IPS-15b (cell line): ENCODE results near the gene BCL6.

ENCODE experiments used
- H3K27me3 ChIP-seq: one replicate; pipeline ENCODE4 v1.6.1; 2013; ENCODE audit warnings: low read length; ENCODE audit not compliant: control insufficient read depth, insufficient read depth
- H3K36me3 ChIP-seq: one replicate; pipeline ENCODE4 v1.6.1; 2013; ENCODE audit warnings: low read length; ENCODE audit not compliant: control insufficient read depth, insufficient read depth
- H3K4me1 ChIP-seq: one replicate; pipeline ENCODE4 v1.6.1; 2013; ENCODE audit warnings: mild to moderate bottlenecking, low read length; ENCODE audit not compliant: control insufficient read depth, insufficient read depth
- H3K4me3 ChIP-seq: one replicate; pipeline ENCODE4 v1.5.1; 2013; ENCODE audit warnings: low read depth, low read length
- H3K9ac ChIP-seq: one replicate; pipeline ENCODE4 v1.6.1; 2013; ENCODE audit warnings: low read depth, mild to moderate bottlenecking, low read length
- H3K9me3 ChIP-seq: one replicate; pipeline ENCODE4 v1.6.1; 2013; ENCODE audit warnings: mild to moderate bottlenecking, low read length; ENCODE audit not compliant: control insufficient read depth, insufficient read depth

Gene BCL6

DNA sequence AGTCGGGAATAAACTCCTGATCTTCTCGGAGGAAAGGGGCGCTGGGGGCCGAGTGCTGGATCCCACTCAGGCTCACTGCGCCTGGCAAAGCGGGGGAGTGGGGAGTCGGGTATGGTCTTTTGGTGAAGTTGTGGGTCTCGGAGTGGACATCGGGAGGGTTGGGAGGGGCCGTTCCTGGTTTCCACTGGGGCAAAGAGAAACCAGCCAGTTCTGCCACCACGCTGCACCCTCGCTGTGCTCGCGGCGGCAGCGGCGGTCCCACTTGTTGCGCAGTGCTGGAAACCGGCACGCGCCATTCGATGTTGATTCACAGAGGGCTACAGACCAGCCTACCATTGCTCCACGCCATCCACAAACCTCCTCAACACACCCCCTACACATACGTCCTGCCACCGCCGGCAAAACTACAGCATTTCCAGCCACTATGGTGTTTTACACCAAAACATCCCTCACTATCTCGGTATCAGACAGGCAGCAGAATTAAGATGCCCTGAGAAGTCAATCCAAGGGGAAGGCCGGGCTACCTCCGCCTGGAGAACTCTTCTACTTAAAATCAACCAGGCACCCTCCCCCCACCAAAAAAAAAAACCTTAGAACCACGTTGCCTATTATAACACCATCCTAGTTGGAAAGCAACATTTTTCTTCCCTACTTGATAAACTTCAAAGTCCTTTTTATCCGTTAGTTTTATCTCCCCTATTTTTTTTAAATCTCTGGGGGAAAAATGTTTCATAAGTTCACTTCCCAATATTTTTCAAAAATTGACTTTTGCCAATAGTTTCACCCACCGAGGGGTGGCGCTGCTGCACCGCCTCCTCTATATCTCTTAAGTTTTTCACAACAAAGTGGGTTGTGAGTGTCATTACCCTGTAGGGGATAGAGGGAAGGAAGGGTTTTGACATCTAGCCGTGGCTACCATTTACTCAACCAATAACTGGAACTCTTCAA is 3.6 kb downstream of the BCL6 start:
- Histone ChIP-seq H3K4me3 (peak overlapping the region; percentile 90), H3K9ac (peak overlapping the region; percentile 38), H3K9me3 (no peaks in the 10 kb centered on the region), H3K27me3 (peaks cover 21% of the 10 kb centered on the region), H3K4me1 (peaks cover 8% of the 10 kb centered on the region), H3K36me3 (no peaks in the 10 kb centered on the region)

DNA sequence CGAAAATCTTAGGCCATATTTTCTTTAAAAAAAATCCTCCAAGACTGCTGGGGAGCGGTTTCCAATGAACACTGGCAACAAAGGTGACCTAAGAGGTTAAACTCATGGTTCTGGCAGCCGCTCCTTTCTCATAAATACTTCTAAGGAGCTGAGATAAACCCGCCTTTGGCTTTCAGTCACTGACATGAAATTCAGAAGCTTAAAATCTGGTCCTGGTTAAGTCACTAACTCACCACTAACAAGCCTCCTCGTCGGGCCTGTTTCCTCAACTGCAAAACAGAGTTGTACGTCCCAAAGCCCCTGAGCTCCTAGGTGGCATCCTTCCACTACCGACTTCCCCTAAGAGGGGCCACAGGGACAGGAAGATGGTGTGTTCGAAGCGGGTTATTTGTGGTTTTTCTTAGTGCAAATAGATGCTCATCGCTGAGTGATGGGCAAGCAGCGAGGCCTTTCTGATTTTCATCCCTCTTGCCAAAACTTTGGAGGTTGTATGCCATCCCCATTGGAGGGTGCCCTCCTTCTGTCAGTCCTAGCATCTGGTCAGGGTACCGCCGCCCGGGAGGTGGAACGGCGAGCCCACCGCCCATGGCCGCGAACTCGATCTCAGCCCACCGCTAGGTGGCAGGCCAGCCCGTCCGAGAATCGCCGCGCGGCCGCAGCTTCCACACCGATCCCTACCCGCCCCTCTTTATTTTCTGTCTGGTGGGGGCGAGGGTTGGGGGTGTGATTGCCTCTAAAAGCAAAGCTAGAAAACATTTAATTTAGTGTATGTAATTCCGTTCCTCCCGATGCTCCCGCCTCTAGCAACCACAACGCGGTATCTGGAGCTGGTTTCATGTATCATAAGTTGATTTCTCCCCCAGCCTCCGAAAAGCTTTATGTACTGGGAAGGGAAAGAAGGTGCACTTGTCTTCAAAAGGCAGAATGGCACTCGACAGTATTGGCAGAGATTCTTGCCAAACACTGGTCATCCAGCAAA is 4.6 kb downstream of the BCL6 start:
- peak overlapping the region; percentile 90 for H3K4me3 ChIP-seq
- no peaks in the 10 kb centered on the region for H3K9me3 ChIP-seq
- peaks cover 31% of the 10 kb centered on the region for H3K27me3 ChIP-seq
- peak overlapping the region; percentile 38 for H3K9ac ChIP-seq
- H3K4me1 ChIP-seq: peaks cover 16% of the 10 kb centered on the region
- no peaks in the 10 kb centered on the region for H3K36me3 ChIP-seq

DNA sequence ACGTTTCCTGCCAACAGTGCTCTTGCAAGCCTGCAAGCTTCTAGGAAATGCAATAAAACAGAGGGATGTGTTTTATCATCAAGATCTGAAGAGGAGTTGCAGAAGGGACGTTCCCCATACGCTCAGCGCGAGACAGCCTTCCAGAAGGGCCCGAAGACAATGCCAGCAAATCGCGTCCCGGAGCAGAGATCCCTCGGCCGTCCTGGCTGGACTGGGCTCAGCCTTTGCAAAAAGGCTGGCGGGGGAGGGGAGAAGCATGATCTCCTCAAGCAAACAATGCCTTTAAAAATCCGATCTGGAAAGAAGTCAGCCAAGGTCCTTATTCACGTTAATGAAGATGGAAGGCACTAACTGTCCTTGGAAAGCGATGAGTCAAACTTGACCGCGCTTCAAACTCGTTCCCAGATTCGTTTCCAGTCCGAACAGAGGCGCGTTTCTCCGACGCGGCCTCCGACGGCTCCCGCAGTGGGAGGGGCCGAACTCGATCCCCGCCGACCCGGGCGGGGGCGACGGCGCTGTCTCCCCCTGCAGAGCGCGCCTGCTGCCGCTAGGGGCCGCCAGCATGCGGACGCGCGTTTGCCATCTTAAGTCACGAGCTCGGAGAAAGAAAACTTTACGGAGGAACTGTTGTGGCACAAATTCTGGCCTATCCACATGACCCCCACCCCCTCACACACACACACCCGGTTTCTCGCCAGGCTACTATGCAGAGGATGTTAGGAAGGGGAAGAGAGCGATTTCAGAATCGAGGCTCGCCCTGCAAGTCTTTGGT is 5.5 kb downstream of the BCL6 start:
- Histone ChIP-seq H3K9me3 (no peaks in the 10 kb centered on the region), H3K27me3 (peaks cover 32% of the 10 kb centered on the region), H3K9ac (peak overlapping the region; percentile 4), H3K4me1 (peaks cover 16% of the 10 kb centered on the region), H3K4me3 (peak overlapping the region; percentile 90), H3K36me3 (no peaks in the 10 kb centered on the region)

DNA sequence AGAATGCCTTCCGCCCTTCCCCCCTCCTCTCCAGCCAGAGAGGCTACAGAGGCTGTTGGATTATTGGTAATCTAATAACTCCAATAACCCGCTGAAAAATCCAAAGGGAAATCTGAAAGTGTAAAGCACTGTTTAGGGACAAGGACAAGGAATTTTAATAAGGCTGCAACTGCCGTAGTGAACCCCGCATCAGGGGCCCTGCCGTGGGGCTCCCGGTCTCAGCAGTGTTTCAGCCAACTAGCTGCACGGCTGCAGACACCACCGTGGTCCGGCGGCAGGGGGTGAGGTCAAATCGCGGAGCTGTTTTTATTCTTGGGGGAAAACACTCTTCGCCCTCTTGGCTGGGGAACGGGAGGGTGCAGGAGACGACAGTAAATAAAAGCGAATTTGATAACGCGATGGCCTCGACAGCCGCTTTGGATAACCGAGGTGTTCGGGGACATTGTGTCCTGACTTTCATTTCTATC is 6.1 kb downstream of the BCL6 start:
- peak overlapping the region; percentile 90 for H3K4me3 ChIP-seq
- H3K9me3 ChIP-seq: no peaks in the 10 kb centered on the region
- H3K27me3 ChIP-seq: peaks cover 32% of the 10 kb centered on the region
- no peak overlapping the region for H3K9ac ChIP-seq
- peaks cover 16% of the 10 kb centered on the region for H3K4me1 ChIP-seq
- no peaks in the 10 kb centered on the region for H3K36me3 ChIP-seq

DNA sequence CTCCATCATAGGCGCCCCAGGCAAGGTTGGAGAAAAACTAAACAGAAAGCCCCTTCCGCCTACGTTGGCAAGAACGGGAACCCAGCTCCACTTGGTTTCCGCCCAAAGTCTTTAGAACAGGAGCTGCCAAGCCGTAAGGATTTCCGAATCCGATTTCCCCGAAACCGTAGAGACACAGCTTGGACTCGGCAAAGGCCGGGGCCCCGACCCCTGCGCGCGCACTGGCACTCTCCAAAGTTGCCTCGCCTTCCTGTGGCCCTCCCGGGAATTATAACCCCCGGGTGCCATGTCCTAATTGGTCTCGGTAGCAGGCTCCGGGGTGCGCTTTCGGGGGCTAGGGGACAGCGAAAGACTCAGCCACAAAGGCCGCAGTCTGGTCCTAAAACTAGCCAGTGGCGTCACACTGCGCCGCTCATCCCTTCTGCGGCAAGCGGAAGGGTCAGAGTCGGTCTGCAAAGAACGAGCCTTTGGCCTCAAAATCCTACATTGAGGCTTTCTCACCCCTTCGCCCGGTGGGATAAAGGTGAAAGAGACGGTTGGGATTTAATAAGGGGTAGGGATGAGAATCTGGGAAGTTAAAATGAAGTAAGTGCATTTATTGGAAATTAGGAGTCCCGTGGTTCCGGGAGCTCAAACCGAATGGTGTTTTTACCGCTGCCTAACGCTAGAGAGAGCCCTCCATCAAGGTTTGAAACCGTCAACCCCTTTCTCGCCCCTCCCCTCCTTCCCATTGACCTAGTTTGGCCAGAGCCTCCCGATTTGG is 6.8 kb downstream of the BCL6 start:
- no peaks in the 10 kb centered on the region for H3K9me3 ChIP-seq
- no peaks in the 10 kb centered on the region for H3K36me3 ChIP-seq
- peak overlapping the region; percentile 82 for H3K9ac ChIP-seq
- H3K4me1 ChIP-seq: peaks cover 16% of the 10 kb centered on the region
- peak overlapping the region; percentile 90 for H3K4me3 ChIP-seq
- H3K27me3 ChIP-seq: peaks cover 32% of the 10 kb centered on the region

DNA sequence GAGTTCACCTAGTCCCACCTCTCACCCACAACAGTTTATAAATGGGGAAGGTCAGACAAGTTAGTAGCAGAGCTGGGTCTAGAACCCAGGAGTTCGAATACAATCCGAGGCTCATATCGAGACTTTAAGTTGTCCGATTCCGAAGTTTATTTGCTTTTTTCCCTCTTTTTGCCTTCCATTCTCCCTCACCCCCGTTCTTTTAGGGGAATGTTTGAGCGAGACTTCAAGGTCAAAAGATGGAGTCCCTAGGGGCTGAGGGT is 7.3 kb downstream of the BCL6 start:
- Histone ChIP-seq H3K4me1 (peaks cover 16% of the 10 kb centered on the region), H3K4me3 (peak overlapping the region; percentile 90), H3K27me3 (peaks cover 32% of the 10 kb centered on the region), H3K9ac (peak overlapping the region; percentile 50), H3K36me3 (no peaks in the 10 kb centered on the region), H3K9me3 (no peaks in the 10 kb centered on the region)

DNA sequence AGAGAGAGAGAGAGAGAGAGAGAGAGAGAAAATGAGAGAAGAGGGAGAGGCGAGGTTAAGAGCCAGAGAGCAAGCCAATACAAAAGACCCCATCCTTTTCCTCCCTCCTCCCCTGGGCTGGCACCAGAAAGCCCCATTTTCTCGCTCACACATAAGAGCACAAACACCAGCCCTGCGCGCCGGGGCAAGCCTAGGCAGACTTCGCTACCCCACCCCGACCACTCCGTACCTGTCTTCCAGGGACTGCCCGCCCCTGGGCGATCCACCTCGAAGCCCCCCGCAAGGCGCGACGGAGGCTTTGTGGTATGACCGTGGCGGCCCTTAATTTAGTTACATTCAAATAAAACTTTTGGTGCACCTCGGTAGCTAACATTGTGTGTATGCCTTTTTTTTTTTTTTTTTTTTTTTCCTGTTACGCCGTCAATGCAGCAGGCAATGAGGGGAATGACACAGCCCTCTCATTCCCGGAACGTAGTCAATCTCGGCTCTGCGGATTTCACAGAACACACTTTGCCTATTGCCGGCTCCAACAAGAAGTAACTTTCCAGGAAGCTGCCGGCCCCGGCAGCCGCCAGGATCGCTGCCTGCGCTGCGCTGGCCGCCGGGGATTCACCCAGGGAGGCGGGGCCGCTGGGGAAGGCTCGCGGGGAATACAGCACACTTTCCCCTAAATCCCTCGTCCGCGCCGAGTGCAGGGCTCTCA is 7.7 kb downstream of the BCL6 start:
- Histone ChIP-seq H3K9ac (peak overlapping the region; percentile 50), H3K36me3 (peaks cover under 1% of the 10 kb centered on the region)

DNA sequence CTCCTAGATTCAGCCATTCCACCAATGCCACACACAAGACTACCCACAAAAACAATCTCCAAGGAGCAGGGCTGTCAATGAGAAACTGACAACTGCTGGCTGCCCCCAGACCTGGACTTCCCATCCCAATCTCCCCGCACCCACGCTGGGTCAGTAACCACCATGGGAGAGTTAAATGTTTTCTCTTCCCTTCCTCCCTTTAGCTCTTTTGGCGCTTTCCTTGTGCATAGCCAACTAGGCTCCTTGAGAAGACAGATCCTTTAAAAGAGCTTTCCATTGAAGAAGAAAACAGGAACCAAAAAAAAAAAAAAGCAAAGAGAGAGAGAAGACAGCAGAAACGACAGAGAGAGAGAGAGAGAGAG is 8.3 kb downstream of the BCL6 start:
- peaks cover 2% of the 10 kb centered on the region for H3K36me3 ChIP-seq
- peaks cover 16% of the 10 kb centered on the region for H3K4me1 ChIP-seq
- H3K27me3 ChIP-seq: peaks cover 28% of the 10 kb centered on the region
- H3K9me3 ChIP-seq: no peaks in the 10 kb centered on the region
- H3K4me3 ChIP-seq: peak overlapping the region; percentile 90
- H3K9ac ChIP-seq: peak overlapping the region; percentile 32

More for the DNA sequence above, 7.7 kb downstream of the BCL6 start:
- peak overlapping the region; percentile 90 for H3K4me3 ChIP-seq
- H3K27me3 ChIP-seq: peaks cover 31% of the 10 kb centered on the region
- H3K4me1 ChIP-seq: peaks cover 16% of the 10 kb centered on the region
- no peaks in the 10 kb centered on the region for H3K9me3 ChIP-seq

DNA sequence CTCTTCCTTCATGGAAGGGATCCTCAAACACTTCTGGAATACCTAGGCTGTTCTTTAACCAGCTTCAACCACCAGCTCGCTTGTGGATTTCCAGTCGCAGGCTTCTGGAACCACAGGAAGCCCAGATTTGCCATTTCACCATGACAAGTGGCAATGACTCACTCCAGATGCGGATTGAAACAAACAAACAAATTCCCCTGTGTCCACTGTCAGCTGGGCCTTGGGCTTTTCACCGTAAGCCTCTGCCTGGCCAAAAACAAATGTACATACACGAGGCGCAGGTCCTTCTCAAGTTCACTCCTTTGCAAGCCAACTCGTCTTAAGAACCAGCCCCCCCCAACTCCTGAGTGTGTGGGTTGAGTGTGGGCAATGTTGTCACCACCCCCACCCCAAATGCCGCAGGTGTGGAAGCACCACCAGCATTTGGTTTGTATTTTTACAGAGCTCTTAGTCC is 8.8 kb downstream of the BCL6 start:
- no peaks in the 10 kb centered on the region for H3K9me3 ChIP-seq
- H3K9ac ChIP-seq: peak overlapping the region; percentile 32
- H3K4me1 ChIP-seq: peaks cover 13% of the 10 kb centered on the region
- H3K4me3 ChIP-seq: no peak overlapping the region
- H3K27me3 ChIP-seq: peaks cover 24% of the 10 kb centered on the region
- peaks cover 7% of the 10 kb centered on the region for H3K36me3 ChIP-seq

DNA sequence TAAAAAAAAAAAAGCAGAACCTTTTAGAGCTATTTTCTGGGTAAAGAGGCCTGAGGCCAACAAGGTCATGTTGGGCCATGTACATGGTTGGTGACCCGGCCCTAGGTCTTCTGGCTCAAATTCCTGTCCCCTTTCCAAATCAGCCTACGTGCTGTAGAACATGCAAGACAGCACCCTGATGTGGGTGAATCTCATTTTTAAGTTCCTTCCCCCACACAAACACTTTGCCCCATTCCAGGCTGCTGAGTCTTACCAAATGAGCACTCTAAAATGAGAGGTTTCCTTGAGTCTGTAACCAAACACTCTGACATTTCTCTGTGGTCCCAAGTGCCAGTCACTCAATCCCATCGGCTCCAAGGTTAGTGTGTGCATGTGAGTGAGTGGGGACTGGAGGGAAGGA is 9.4 kb downstream of the BCL6 start:
- peaks cover 13% of the 10 kb centered on the region for H3K4me1 ChIP-seq
- peaks cover 10% of the 10 kb centered on the region for H3K36me3 ChIP-seq
- H3K9ac ChIP-seq: no peak overlapping the region
- no peaks in the 10 kb centered on the region for H3K9me3 ChIP-seq
- H3K27me3 ChIP-seq: peaks cover 19% of the 10 kb centered on the region
- H3K4me3 ChIP-seq: no peak overlapping the region
